GM23248 (cell line): ENCODE measurements around the gene CCDC136. TPM values are rescaled to one million over a fixed set of nuclear protein-coding genes. Genes with fewer than 3 reads are reported as not detected.

Experiments
- DNase-seq: peaks from one replicate; pipeline ENCODE4 v3.0.0-alpha.2; 2015
- H2AFZ ChIP-seq: fragments of 200-600 bp; sonication (generic); 2 replicates; pipeline ENCODE4 v1.6.1; 2016; ENCODE audit warnings: antibody characterized with exemption
- H3F3A ChIP-seq: fragments of 200-600 bp; sonication (generic); 2 replicates; pipeline ENCODE4 v1.6.1; 2016; ENCODE audit warnings: mild to moderate bottlenecking, antibody characterized with exemption, mixed run types; ENCODE audit not compliant: insufficient read depth
- H3K27ac ChIP-seq: fragments of 200-600 bp; sonication (generic); 2 replicates; pipeline ENCODE4 v1.5.1; 2016; ENCODE audit warnings: mild to moderate bottlenecking
- H3K27me3 ChIP-seq: fragments of 200-600 bp; sonication (generic); replicated peaks from 2 replicates; pipeline ENCODE4 v1.6.1; 2016; ENCODE audit warnings: mild to moderate bottlenecking; ENCODE audit not compliant: insufficient read depth
- H3K36me3 ChIP-seq: fragments of 200-600 bp; sonication (generic); 2 replicates; pipeline ENCODE4 v1.6.1; 2016; ENCODE audit warnings: low read depth, mild to moderate bottlenecking
- H3K4me1 ChIP-seq: fragments of 200-600 bp; sonication (generic); 2 replicates; pipeline ENCODE4 v1.6.1; 2016; ENCODE audit warnings: mild to moderate bottlenecking; ENCODE audit not compliant: insufficient read depth
- H3K4me2 ChIP-seq: fragments of 200-600 bp; sonication (generic); one replicate; pipeline ENCODE4 v1.6.1; 2016; ENCODE audit warnings: mild to moderate bottlenecking; ENCODE audit not compliant: unreplicated experiment
- H3K4me3 ChIP-seq: fragments of 200-600 bp; sonication (generic); 2 replicates; pipeline ENCODE4 v1.5.1; 2016; ENCODE audit warnings: mild to moderate bottlenecking
- H3K79me2 ChIP-seq: fragments of 200-600 bp; sonication (generic); 2 replicates; pipeline ENCODE4 v1.6.1; 2016; ENCODE audit warnings: mild to moderate bottlenecking; ENCODE audit not compliant: insufficient read depth
- H3K9ac ChIP-seq: fragments of 200-600 bp; sonication (generic); 2 replicates; pipeline ENCODE4 v1.6.1; 2016; ENCODE audit warnings: mild to moderate bottlenecking
- H3K9me2 ChIP-seq: fragments of 200-600 bp; sonication (generic); 2 replicates; pipeline ENCODE4 v1.6.1; 2016; ENCODE audit warnings: mixed run types, mild to moderate bottlenecking, moderate library complexity; ENCODE audit not compliant: insufficient read depth
- H3K9me3 ChIP-seq: fragments of 200-600 bp; sonication (generic); one replicate; pipeline ENCODE4 v1.6.1; 2017; ENCODE audit warnings: low read depth
- H4K20me1 ChIP-seq: fragments of 200-600 bp; sonication (generic); 2 replicates; pipeline ENCODE4 v1.6.0; 2016; ENCODE audit not compliant: insufficient read depth
- EZH2 ChIP-seq: fragments of 200-600 bp; sonication (generic); IDR thresholded peaks from 2 replicates; pipeline ENCODE4 v1.6.1; 2018; ENCODE audit warnings: antibody characterized with exemption, mild to moderate bottlenecking; ENCODE audit not compliant: insufficient read depth, poor library complexity, severe bottlenecking
- EZH2phosphoT487 ChIP-seq: fragments of 200-600 bp; sonication (generic); IDR thresholded peaks from 2 replicates; pipeline ENCODE4 v1.6.1; 2018; ENCODE audit warnings: antibody characterized with exemption, moderate library complexity, mild to moderate bottlenecking, low read depth; ENCODE audit not compliant: insufficient read depth
- WGBS, 2 experiments: methylation state at CpG; one replicate each; pipeline ENCODE4 v1.1.6; 2015 to 2017; ENCODE audit warnings: low lambda C conversion rate in 2 of 2, low coverage in 1 of 2; ENCODE audit errors: missing lambda C conversion rate in 2 of 2; 5-methylcytosine and 5-hydroxymethylcytosine counted together
- in situ Hi-C: fragments of 300-500 bp; cut with MboI; formaldehyde crosslinking; loops from 2 replicates; pipeline ENCODE4 v1.15.0; 2020
- polyA plus RNA-seq: library from polyadenylated mRNA; unstranded; fragments of >200 nt; fragmentation: Nextera tagmentation; extraction: Ambion mirVana; gene quantifications from 2 replicates; pipeline ENCODE4 v1.2.1, GENCODE V29; 2016
- total RNA-seq: library from RNA; depleted of rRNA; stranded (reverse); fragments of >200 nt; shearing (Covaris generic); gene quantifications from 2 replicates; pipeline ENCODE4 v1.2.3, GENCODE V29; 2014

CCDC136 gene
- total and polyA plus RNA-seq, 2 experiments from 2014 or later, result 3.1 to 3.9 TPM

- Histone ChIP-seq H3K27me3 (no peaks in the 10 kb centered on the region), H3K4me1 (no peaks in the 10 kb centered on the region), H3K27ac (no peak overlapping the region), H3K9me3 (peaks cover 9% of the 10 kb centered on the region), H3K9me2 (no peaks in the 10 kb centered on the region), H4K20me1 (peaks cover 8% of the 10 kb centered on the region), H3F3A (peaks cover 84% of the 10 kb centered on the region), H3K36me3 (peaks cover 59% of the 10 kb centered on the region), H2AFZ (no peak overlapping the region), H3K4me3 (no peak overlapping the region), H3K9ac (no peak overlapping the region), H3K79me2 (peaks cover 28% of the 10 kb centered on the region), H3K4me2 (no peak overlapping the region)
- DNase-seq, result no peak
- TF ChIP-seq EZH2 (no peak), EZH2phosphoT487 (no peak)
- 93 to 94% methylated on average over 13 of the region's 13 CpGs for WGBS, 2 experiments
- in situ Hi-C loops, result no loop called here
Measured at GRCh38 chr7:128774029-128774689, 17.6 kb upstream of the CCDC136 start.

DNA sequence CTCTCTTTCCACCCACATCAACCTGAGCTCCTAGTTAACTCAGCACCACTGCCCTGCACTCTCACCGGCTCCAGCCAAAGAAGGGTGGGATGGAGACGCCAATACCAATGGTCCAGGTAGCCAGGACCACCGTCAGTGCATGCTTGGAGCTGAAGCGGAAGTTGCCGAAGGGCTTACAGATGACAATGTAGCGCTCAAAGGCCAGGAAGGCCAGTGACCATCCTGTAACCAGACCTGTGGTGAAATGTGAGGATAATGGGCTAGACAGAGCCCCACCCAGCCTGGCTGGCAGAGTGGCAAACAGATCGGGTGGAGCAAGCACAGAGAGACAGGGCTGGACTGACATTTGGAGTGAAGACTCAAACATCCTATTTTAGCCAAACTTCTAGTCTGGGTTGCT lies 16.8 kb upstream of the CCDC136 start:
- peaks cover 52% of the 10 kb centered on the region for H3K36me3 ChIP-seq
- in situ Hi-C loops, result no loop called here
- H3K9ac ChIP-seq, result no peak overlapping the region
- H3K9me2 ChIP-seq, result no peaks in the 10 kb centered on the region
- H3K27ac ChIP-seq, result no peak overlapping the region
- no peak overlapping the region for H2AFZ ChIP-seq
- no peaks in the 10 kb centered on the region for H3K4me1 ChIP-seq
- peaks cover 21% of the 10 kb centered on the region for H3K79me2 ChIP-seq
- peaks cover 9% of the 10 kb centered on the region for H3K9me3 ChIP-seq
- TF ChIP-seq EZH2 (no peak), EZH2phosphoT487 (no peak)
- H4K20me1 ChIP-seq, result peaks cover 8% of the 10 kb centered on the region
- DNase-seq, result no peak
- no peaks in the 10 kb centered on the region for H3K27me3 ChIP-seq
- no peak overlapping the region for H3K4me2 ChIP-seq
- no peak overlapping the region for H3K4me3 ChIP-seq
- peaks cover 82% of the 10 kb centered on the region for H3F3A ChIP-seq
- WGBS, 2 experiments, result 84% methylated on average over 7 of the region's 7 CpGs

GRCh38 chr7:128775744-128776474 lies 15.9 kb upstream of the CCDC136 start, which contains the start of gene OPN1SW:
OPN1SW (minus strand) TSS chr7:128775794; CDS start chr7:128775781, 13 bp downstream.
- Histone ChIP-seq H3K27ac (no peak within 1 kb of the TSS), H3K36me3 (peaks cover 42% of the 10 kb centered on the region), H3F3A (peaks cover 81% of the 10 kb centered on the region), H2AFZ (no peak within 1 kb of the TSS), H3K9me3 (peaks cover 9% of the 10 kb centered on the region), H3K4me1 (peaks cover 4% of the 10 kb centered on the region), H3K9me2 (no peaks in the 10 kb centered on the region), H3K27me3 (no peaks in the 10 kb centered on the region), H3K4me3 (no peak within 1 kb of the TSS), H4K20me1 (peaks cover 7% of the 10 kb centered on the region), H3K9ac (no peak within 1 kb of the TSS), H3K4me2 (no peak within 1 kb of the TSS), H3K79me2 (peaks cover 11% of the 10 kb centered on the region)
- in situ Hi-C loops, result no loop called here
- DNase-seq, result no peak
- 96 to 98% methylated on average over 4 of the region's 4 CpGs for WGBS, 2 experiments
- no peak for TF ChIP-seq EZH2
- TF ChIP-seq EZH2phosphoT487, result no peak

GRCh38 chr7:128777156-128778123 lies 14.3 kb upstream of the CCDC136 start:
- peak overlapping the region; percentile 18; the same call in 1 of the 2 replicates for H3K27ac ChIP-seq
- no peaks in the 10 kb centered on the region for H3K27me3 ChIP-seq
- H3K9ac ChIP-seq, result no peak overlapping the region
- no peaks in the 10 kb centered on the region for H3K9me2 ChIP-seq
- no peaks in the 10 kb centered on the region for H4K20me1 ChIP-seq
- peaks cover 9% of the 10 kb centered on the region for H3K9me3 ChIP-seq
- peaks cover 81% of the 10 kb centered on the region for H3F3A ChIP-seq
- 44 to 47% methylated on average over 5 of the region's 5 CpGs for WGBS, 2 experiments
- peaks cover 26% of the 10 kb centered on the region for H3K36me3 ChIP-seq
- H2AFZ ChIP-seq, result no peak overlapping the region
- peaks cover 17% of the 10 kb centered on the region for H3K4me1 ChIP-seq
- H3K79me2 ChIP-seq, result no peaks in the 10 kb centered on the region; the same call in 1 of the 2 replicates
- in situ Hi-C loops, result no loop called here
- no peak overlapping the region for H3K4me2 ChIP-seq
- peak; percentile 60 for DNase-seq
- H3K4me3 ChIP-seq, result no peak overlapping the region
- TF ChIP-seq EZH2, result no peak
- TF ChIP-seq EZH2phosphoT487, result no peak
